ENCODE data around the gene THEMIS. TPM values are rescaled to one million over a fixed set of nuclear protein-coding genes. Genes with fewer than 3 reads are reported as not detected.

THEMIS gene
- polyA plus RNA-seq (not detected in 3 replicates), polyA minus RNA-seq (not detected in 3 replicates)
- polyA plus RNA-seq (2011; ENCODE audit: low read depth): not detected
- polyA plus RNA-seq (2011; cell fraction: cytosol; rRNA removed): not detected in 2 replicates
- polyA plus RNA-seq (2011; cell fraction: nucleus; rRNA removed): not detected in 2 replicates
- not detected in 2 replicates for polyA plus RNA-seq (2012; ENCODE audit: low replicate concordance)
- not detected for polyA minus RNA-seq (2011; cell fraction: cytosol; rRNA and poly(A)+ RNA removed)
- 0.23 TPM in 1 of 2 replicates, not detected in the other for polyA minus RNA-seq (2011; cell fraction: nucleus; rRNA and poly(A)+ RNA removed)

- Histone ChIP-seq H3K9ac (ENCODE audit: control insufficient read depth, extremely low read depth, insufficient read depth, low read length) (no peak within 1 kb of the TSS), H3K36me3 (ENCODE audit: control insufficient read depth in 2 of 2, extremely low read depth in 1 of 2, insufficient read depth in 2 of 2, low read length in 2 of 2) (no peaks in the 10 kb centered on the region), H3K9me3 (ENCODE audit: control insufficient read depth, low read depth, low read length) (no peaks in the 10 kb centered on the region), H3K27ac (ENCODE audit: control insufficient read depth, insufficient read depth, low read length) (no peak within 1 kb of the TSS), H3K4me1 (ENCODE audit: control insufficient read depth, extremely low read depth, insufficient read depth, low read length) (no peaks in the 10 kb centered on the region), H3K27me3 (ENCODE audit: control insufficient read depth, extremely low read depth, insufficient read depth, low read length) (no peaks in the 10 kb centered on the region), H3K9me1 (ENCODE audit: control insufficient read depth, extremely low read depth, insufficient read depth, low read length) (no peaks in the 10 kb centered on the region), H3K4me3 (ENCODE audit: control insufficient read depth in 2 of 3, extremely low read depth in 1 of 3, insufficient read depth in 2 of 3, low read depth in 1 of 3, low read length in 3 of 3) (no peak within 1 kb of the TSS), H4K20me1 (ENCODE audit: control insufficient read depth, extremely low read depth, insufficient read depth, low read length) (no peaks in the 10 kb centered on the region), H2AFZ (ENCODE audit: control insufficient read depth, low read length) (no peak within 1 kb of the TSS), H3K79me2 (ENCODE audit: control insufficient read depth, insufficient read depth, low read length) (no peaks in the 10 kb centered on the region), H3K4me2 (ENCODE audit: control insufficient read depth, extremely low read depth, insufficient read depth, low read depth, low read length) (no peak within 1 kb of the TSS)
- TF ChIP-seq CTCF (optimal IDR thresholded peaks at IDR 0.05 in 1 of 3, IDR thresholded peaks at IDR 0.05 in 1 of 3, conservative IDR thresholded peaks at IDR 0.05 in 1 of 3; ENCODE audit: extremely low read depth in 1 of 3, insufficient read depth in 2 of 3, low read length in 3 of 3): no peak
- TF ChIP-seq EZH2 (IDR thresholded peaks at IDR 0.05; ENCODE audit: low read length): no peak
- dilution Hi-C loops (cut with MboI; ENCODE audit: extremely low pct_ligation_motif_present, low sequenced_read_pairs): loop anchor here (5.0 kb wide), 1 partner anchor 36 kb away; no protein-coding TSS in a partner anchor
- DNase-seq (ENCODE audit: low read depth, low spot score): no peak
- FAIRE-seq: no peak
Observed at GRCh38 chr6:127900935-127901334, at the start of gene THEMIS. Gene THEMIS (minus strand): TSS chr6:127901058. CDS start chr6:127900932, 126 bp downstream.

GRCh38 chr6:127949251-127949650 lies 48.4 kb upstream of the THEMIS start:
- Histone ChIP-seq H3K4me1 (ENCODE audit: control insufficient read depth, extremely low read depth, insufficient read depth, low read length) (no peaks in the 10 kb centered on the region), H3K4me2 (ENCODE audit: control insufficient read depth, extremely low read depth, insufficient read depth, low read depth, low read length) (no peak overlapping the region), H3K9me1 (ENCODE audit: control insufficient read depth, extremely low read depth, insufficient read depth, low read length) (no peaks in the 10 kb centered on the region), H2AFZ (ENCODE audit: control insufficient read depth, low read length) (no peak overlapping the region), H3K4me3 (ENCODE audit: control insufficient read depth in 2 of 3, extremely low read depth in 1 of 3, insufficient read depth in 2 of 3, low read depth in 1 of 3, low read length in 3 of 3) (no peak overlapping the region), H3K36me3 (ENCODE audit: control insufficient read depth in 2 of 2, extremely low read depth in 1 of 2, insufficient read depth in 2 of 2, low read length in 2 of 2) (no peaks in the 10 kb centered on the region), H3K79me2 (ENCODE audit: control insufficient read depth, insufficient read depth, low read length) (no peaks in the 10 kb centered on the region), H3K9me3 (ENCODE audit: control insufficient read depth, low read depth, low read length) (no peaks in the 10 kb centered on the region), H4K20me1 (ENCODE audit: control insufficient read depth, extremely low read depth, insufficient read depth, low read length) (no peaks in the 10 kb centered on the region), H3K9ac (ENCODE audit: control insufficient read depth, extremely low read depth, insufficient read depth, low read length) (no peak overlapping the region), H3K27me3 (ENCODE audit: control insufficient read depth, extremely low read depth, insufficient read depth, low read length) (no peaks in the 10 kb centered on the region), H3K27ac (ENCODE audit: control insufficient read depth, insufficient read depth, low read length) (no peak overlapping the region)
- no peak for FAIRE-seq
- no peak for TF ChIP-seq CTCF (optimal IDR thresholded peaks at IDR 0.05 in 1 of 3, IDR thresholded peaks at IDR 0.05 in 1 of 3, conservative IDR thresholded peaks at IDR 0.05 in 1 of 3; ENCODE audit: extremely low read depth in 1 of 3, insufficient read depth in 2 of 3, low read length in 3 of 3)
- no peak for TF ChIP-seq EZH2 (IDR thresholded peaks at IDR 0.05; ENCODE audit: low read length)
- DNase-seq (ENCODE audit: low read depth, low spot score): no peak
- dilution Hi-C loops (cut with MboI; ENCODE audit: extremely low pct_ligation_motif_present, low sequenced_read_pairs): no loop called here
